IMR-90 (cell line): ENCODE results near the gene MFNG. TPM values are rescaled to one million over a fixed set of nuclear protein-coding genes. Genes with fewer than 3 reads are reported as not detected.

ENCODE experiments used
- ATAC-seq: fragments of 200-7000 bp; cut with Tn5 transposase; 2 replicates; pipeline ENCODE4 v1.9.1; 2020; ENCODE audit warnings: low read depth, mild to moderate bottlenecking, moderate library complexity
- BruUV-seq: library from RNA; stranded (reverse); fragments of 400-500 nt; replicated peaks from 2 replicates; lab custom pipeline; 2021; lab: Mats Ljungman, UMichigan
- CTCF ChIA-PET: fragments of 300-600 bp; formaldehyde crosslinking; extraction: SDS; loops from one replicate; lab custom pipeline; 2021; ENCODE audit warnings: antibody characterized with exemption; lab: Yijun Ruan, JAX
- POLR2A ChIA-PET: fragments of 300-600 bp; sonication (Branson Sonifier 250); formaldehyde crosslinking; loops from one replicate; lab custom pipeline; 2022; ENCODE audit warnings: antibody characterized with exemption; ENCODE audit not compliant: unreplicated experiment; lab: Charles Lee
- DNase-seq: peaks from one replicate; pipeline ENCODE4 v3.0.0; 2013
- H2AFZ ChIP-seq: replicated peaks from 2 replicates; pipeline ENCODE3; 2013; ENCODE audit warnings: low read length, mild to moderate bottlenecking; ENCODE audit not compliant: poor library complexity
- H2AK5ac ChIP-seq: 2 replicates; pipeline ENCODE4 v1.6.1; 2013; ENCODE audit warnings: low read depth, low read length, inconsistent platforms
- H2AK9ac ChIP-seq: replicated peaks from 2 replicates; pipeline ENCODE3; 2013; ENCODE audit warnings: mild to moderate bottlenecking, low read depth, low read length, moderate library complexity; ENCODE audit not compliant: poor library complexity
- H2BK120ac ChIP-seq: 2 replicates; pipeline ENCODE4 v1.6.1; 2013; ENCODE audit warnings: low read depth, low read length, inconsistent platforms
- H2BK15ac ChIP-seq: 3 replicates; pipeline ENCODE4 v1.6.1; 2013; ENCODE audit warnings: low read depth, low read length, inconsistent platforms
- H2BK20ac ChIP-seq: 2 replicates; pipeline ENCODE4 v1.6.1; 2013; ENCODE audit warnings: low read depth, mild to moderate bottlenecking, inconsistent platforms, low read length, moderate library complexity
- H2BK5ac ChIP-seq: 2 replicates; pipeline ENCODE4 v1.6.1; 2013; ENCODE audit warnings: mild to moderate bottlenecking, low read depth, low read length, inconsistent platforms; ENCODE audit not compliant: poor library complexity, severe bottlenecking
- H3K14ac ChIP-seq: replicated peaks from 2 replicates; pipeline ENCODE4 v1.6.1; 2013; ENCODE audit warnings: low read depth, low read length, inconsistent platforms
- H3K18ac ChIP-seq: 2 replicates; pipeline ENCODE4 v1.6.1; 2013; ENCODE audit warnings: low read depth, low read length, control low read depth
- H3K23ac ChIP-seq: 2 replicates; pipeline ENCODE4 v1.6.1; 2013; ENCODE audit warnings: low read depth, low read length, inconsistent platforms
- H3K27ac ChIP-seq: 2 replicates; pipeline ENCODE4 v1.5.1; 2013; ENCODE audit warnings: mild to moderate bottlenecking, control low read depth, low read length; ENCODE audit not compliant: insufficient read depth
- H3K27me3 ChIP-seq: 2 replicates; pipeline ENCODE4 v1.6.1; 2013; ENCODE audit warnings: low read length; ENCODE audit not compliant: control insufficient read depth, insufficient read depth
- H3K36me3 ChIP-seq: 2 replicates; pipeline ENCODE4 v1.6.1; 2013; ENCODE audit warnings: low read length, mixed read lengths; ENCODE audit not compliant: control insufficient read depth, insufficient read depth
- H3K4ac ChIP-seq: 2 replicates; pipeline ENCODE4 v1.6.1; 2013; ENCODE audit warnings: low read depth, low read length, inconsistent platforms
- H3K4me1 ChIP-seq: 2 replicates; pipeline ENCODE4 v1.6.1; 2013; ENCODE audit warnings: low read length, mixed read lengths; ENCODE audit not compliant: control insufficient read depth, insufficient read depth
- H3K4me2 ChIP-seq: 2 replicates; pipeline ENCODE4 v1.6.1; 2013; ENCODE audit warnings: low read depth, mild to moderate bottlenecking, control low read depth, low read length, moderate library complexity
- H3K4me3 ChIP-seq: 2 replicates; pipeline ENCODE4 v1.5.1; 2013; ENCODE audit warnings: low read depth, mild to moderate bottlenecking, control low read depth, low read length, moderate library complexity; ENCODE audit not compliant: insufficient read depth
- H3K56ac ChIP-seq: 2 replicates; pipeline ENCODE4 v1.6.1; 2013; ENCODE audit warnings: low read length, inconsistent platforms; ENCODE audit not compliant: insufficient read depth; ENCODE audit errors: extremely low read depth
- H3K79me1 ChIP-seq, 2 experiments: 2 replicates each; pipeline ENCODE4 v1.6.1; 2013; ENCODE audit warnings: low read length in 2 of 2, inconsistent platforms in 1 of 2, low read depth in 1 of 2
- H3K9ac ChIP-seq: 2 replicates; pipeline ENCODE4 v1.6.1; 2013; ENCODE audit warnings: low read depth, low read length, control low read depth
- H3K9me1 ChIP-seq: 2 replicates; pipeline ENCODE4 v1.6.1; 2013; ENCODE audit warnings: low read length, inconsistent platforms; ENCODE audit not compliant: insufficient read depth
- H3K9me3 ChIP-seq: 2 replicates; pipeline ENCODE4 v1.6.1; 2013; ENCODE audit warnings: low read length; ENCODE audit not compliant: control insufficient read depth, insufficient read depth
- H4K20me1 ChIP-seq: 2 replicates; pipeline ENCODE4 v1.6.1; 2013; ENCODE audit warnings: low read length, inconsistent platforms; ENCODE audit not compliant: insufficient read depth
- H4K5ac ChIP-seq: 2 replicates; pipeline ENCODE4 v1.6.1; 2013; ENCODE audit warnings: mild to moderate bottlenecking, low read depth, low read length, control low read depth
- H4K8ac ChIP-seq, 2 experiments: 2 replicates each; pipeline ENCODE4 v1.6.1; 2013; ENCODE audit warnings: low read depth in 2 of 2, low read length in 2 of 2, control low read depth in 1 of 2, inconsistent platforms in 1 of 2
- H4K91ac ChIP-seq: 2 replicates; pipeline ENCODE4 v1.6.1; 2013; ENCODE audit warnings: low read depth, low read length, inconsistent platforms; ENCODE audit not compliant: insufficient read depth
- CTCF ChIP-seq: conservative IDR thresholded peaks from 2 replicates; pipeline ENCODE4 v1.5.1; 2012; ENCODE audit warnings: mild to moderate bottlenecking, low read depth, low read length, improper control_type of control experiment
- FOS ChIP-seq: fragments of 150-350 bp; IDR thresholded peaks from 2 replicates; pipeline ENCODE4 v1.6.1; 2016; ENCODE audit warnings: low read depth, low read length
- MAZ ChIP-seq: IDR thresholded peaks from 2 replicates; pipeline ENCODE4 v1.6.1; 2012; ENCODE audit warnings: low read depth, mild to moderate bottlenecking, low read length, improper control_type of control experiment, moderate library complexity, borderline replicate concordance
- SMC3 ChIP-seq: fragments of 150-350 bp; IDR thresholded peaks from 2 replicates; pipeline ENCODE4 v1.6.1; 2016; ENCODE audit warnings: low read depth, mild to moderate bottlenecking, antibody characterized with exemption, low read length, moderate library complexity
- WGBS, 2 experiments: methylation state at CpG; one replicate each; pipeline versions ENCODE4 v1.1.5 to v1.1.7; 2013; ENCODE audit warnings: missing lambda C conversion rate in 2 of 2; ENCODE audit not compliant: insufficient read length in 1 of 2; ENCODE audit errors: extremely low coverage in 2 of 2; 5-methylcytosine and 5-hydroxymethylcytosine counted together
- dilution Hi-C: fragments of 300-500 bp; cut with HindIII; formaldehyde crosslinking; loops from one replicate; pipeline ENCODE4 v1.14.3; 2018; ENCODE audit warnings: low sequenced_read_pairs; ENCODE audit not compliant: unreplicated experiment
- in situ Hi-C: fragments of 300-500 bp; cut with MboI; formaldehyde crosslinking; loops from 3 replicates; pipeline ENCODE4 v1.14.3; 2019; ENCODE audit warnings: low sequenced_read_pairs, inconsistent platforms, mixed read lengths
- intact Hi-C: fragments of 100-400 bp; cut with micrococcal nuclease; formaldehyde crosslinking; loops from 2 replicates; pipeline ENCODE4 v1.10.0; 2022
- polyA plus RNA-seq, 3 experiments: library from polyadenylated mRNA; depleted of rRNA; stranded (reverse); fragments of >200 nt; gene quantifications; 2 replicates each; pipeline ENCODE4 v1.2.3, GENCODE V29; 2012; ENCODE audit warnings: low replicate concordance in 1 of 3
- total RNA-seq: library from RNA; depleted of rRNA; stranded (reverse); fragments of >200 nt; gene quantifications from 2 replicates; pipeline ENCODE4 v1.2.3, GENCODE V29; 2012

MFNG gene
- total and polyA plus RNA-seq, 2 of the 4 experiments (the other 2 are of a cell fraction) = 0.15 TPM; not detected in 1

- no TSS peak for BruUV-seq
- Histone ChIP-seq H3K79me1 (peaks cover 0 to 9% of the 10 kb centered on the region in 2 experiments; a peak in 1 of 4 replicates), H3K4me3 (no peak overlapping the region), H2BK20ac (peak overlapping the region; percentile 99), H3K14ac (peak overlapping the region; percentile 96), H4K91ac (peak overlapping the region; percentile 100), H3K4me1 (peaks cover 15% of the 10 kb centered on the region), H3K56ac (peak overlapping the region; percentile 80), H4K5ac (peak overlapping the region; percentile 85), H2AK5ac (peak overlapping the region; percentile 99), H3K27ac (peak overlapping the region; percentile 93), H4K20me1 (no peaks in the 10 kb centered on the region), H3K18ac (peak overlapping the region; percentile 81), H2BK5ac (peak overlapping the region; percentile 99), H3K23ac (peak overlapping the region; percentile 98), H2AK9ac (peak overlapping the region; percentile 99), H2AFZ (peak overlapping the region; percentile 92), H3K27me3 (no peaks in the 10 kb centered on the region), H3K4me2 (peak overlapping the region; percentile 57), H3K4ac (peak overlapping the region; percentile 99), H4K8ac (peak overlapping the region; percentile 97 to 98), H2BK15ac (peak overlapping the region; percentile 99), H3K9me3 (no peaks in the 10 kb centered on the region), H3K9me1 (peaks cover 22% of the 10 kb centered on the region), H3K36me3 (no peaks in the 10 kb centered on the region), H2BK120ac (peak overlapping the region; percentile 100), H3K9ac (no peak overlapping the region)
- intact Hi-C loops (no loop called here), dilution Hi-C loops (no loop called here), in situ Hi-C loops (no loop called here)
- ATAC-seq = peak; percentile 96
- POLR2A ChIA-PET = no interaction called here
- CTCF ChIA-PET = no interaction called here
- peak; percentile 84 for DNase-seq
- TF ChIP-seq SMC3 = no peak
- 0 out of 2 replicates have a peak, but pooled peaks have one; percentile 39 for TF ChIP-seq MAZ
- no peak for TF ChIP-seq CTCF
- TF ChIP-seq FOS = peak; percentile 96
- WGBS, 2 experiments = no CpG with 5 or more reads among the region's 10 CpGs
Measured at GRCh38 chr22:37525073-37525745, 39.0 kb upstream of the MFNG start.
